Mesendoderm (in vitro differentiated cells): Measurements from ENCODE around the gene UTS2B.

ENCODE experiments used
- DNase-seq: peaks from one replicate; pipeline ENCODE4 v3.0.0; 2013
- H2AK5ac ChIP-seq: 2 replicates; pipeline ENCODE4 v1.6.1; 2013; ENCODE audit warnings: low read length, inconsistent platforms
- H2BK120ac ChIP-seq: 2 replicates; pipeline ENCODE4 v1.6.1; 2013; ENCODE audit warnings: low read depth, mild to moderate bottlenecking, low read length, moderate library complexity, mixed read lengths
- H2BK15ac ChIP-seq: replicated peaks from 2 replicates; pipeline ENCODE4 v1.6.1; 2013; ENCODE audit warnings: low read depth, mild to moderate bottlenecking, moderate library complexity
- H2BK5ac ChIP-seq: 2 replicates; pipeline ENCODE4 v1.6.1; 2013; ENCODE audit warnings: low read length, inconsistent platforms
- H3K18ac ChIP-seq: 2 replicates; pipeline ENCODE4 v1.6.1; 2013; ENCODE audit warnings: mild to moderate bottlenecking, low read length, mixed read lengths
- H3K23ac ChIP-seq: one replicate; pipeline ENCODE4 v1.6.1; 2013; ENCODE audit warnings: low read length
- H3K27ac ChIP-seq: 2 replicates; pipeline ENCODE4 v1.5.1; 2013; ENCODE audit warnings: low read depth, mild to moderate bottlenecking, inconsistent platforms, low read length, moderate library complexity
- H3K27me3 ChIP-seq: 2 replicates; pipeline ENCODE4 v1.6.1; 2013; ENCODE audit warnings: low read length, control low read depth, mild to moderate bottlenecking, inconsistent platforms; ENCODE audit not compliant: insufficient read depth, poor library complexity
- H3K36me3 ChIP-seq: 2 replicates; pipeline ENCODE4 v1.6.1; 2013; ENCODE audit warnings: low read length, inconsistent platforms; ENCODE audit not compliant: control insufficient read depth, insufficient read depth
- H3K4ac ChIP-seq: one replicate; pipeline ENCODE4 v1.6.1; 2013; ENCODE audit warnings: low read depth, mild to moderate bottlenecking, low read length, moderate library complexity
- H3K4me1 ChIP-seq: 2 replicates; pipeline ENCODE4 v1.6.1; 2013; ENCODE audit warnings: low read depth, low read length, inconsistent platforms; ENCODE audit not compliant: control insufficient read depth
- H3K4me2 ChIP-seq: 2 replicates; pipeline ENCODE4 v1.6.1; 2013; ENCODE audit warnings: low read length
- H3K4me3 ChIP-seq: 2 replicates; pipeline ENCODE4 v1.5.1; 2013; ENCODE audit warnings: mild to moderate bottlenecking, low read length
- H3K56ac ChIP-seq: one replicate; pipeline ENCODE4 v1.6.1; 2013; ENCODE audit warnings: low read length
- H3K79me1 ChIP-seq: 2 replicates; pipeline ENCODE4 v1.6.1; 2013; ENCODE audit warnings: low read length, inconsistent platforms
- H3K79me2 ChIP-seq: 2 replicates; pipeline ENCODE4 v1.6.1; 2013; ENCODE audit warnings: mild to moderate bottlenecking, low read length; ENCODE audit not compliant: control insufficient read depth, insufficient read depth
- H3K9ac ChIP-seq: 2 replicates; pipeline ENCODE4 v1.6.1; 2013; ENCODE audit warnings: low read length, inconsistent platforms
- H4K5ac ChIP-seq: one replicate; pipeline ENCODE4 v1.6.1; 2013; ENCODE audit warnings: low read length
- H4K8ac ChIP-seq: one replicate; pipeline ENCODE4 v1.6.1; 2013; ENCODE audit warnings: low read depth, mild to moderate bottlenecking, control low read depth, low read length, moderate library complexity
- WGBS: extraction: QIAGEN DNeasy Blood & Tissue Kit; methylation state at CpG from one replicate; pipeline ENCODE4 v1.1.7; 2013; ENCODE audit warnings: low lambda C conversion rate, missing lambda C conversion rate; ENCODE audit not compliant: insufficient coverage; ENCODE audit errors: extremely low coverage; 5-methylcytosine and 5-hydroxymethylcytosine counted together

The UTS2B gene

DNA sequence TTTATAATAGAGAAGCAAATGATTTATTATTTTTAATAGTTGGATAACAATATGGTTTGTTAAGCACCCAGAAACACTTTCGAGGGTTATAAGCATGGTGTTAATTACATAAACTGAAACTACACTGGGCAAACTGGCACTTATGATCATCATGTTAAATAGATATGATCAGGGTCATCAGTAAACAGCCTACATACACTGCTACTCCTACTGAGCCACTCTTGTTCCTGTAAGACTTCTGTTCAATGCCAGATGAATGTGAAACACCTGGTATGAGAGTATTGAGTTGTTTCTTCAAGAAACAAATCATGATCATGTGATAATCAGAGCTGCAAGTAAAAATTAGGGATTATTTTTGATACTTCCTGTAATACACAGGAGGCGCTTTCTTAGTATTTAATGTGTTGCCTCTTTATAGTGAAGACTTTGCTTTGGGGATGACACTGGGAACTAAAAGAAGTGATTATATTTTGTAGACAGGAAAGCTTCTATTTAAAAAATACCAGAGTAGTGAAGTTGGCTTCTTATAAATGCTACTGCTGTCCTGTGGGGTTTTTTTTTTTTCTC, 32.3 kb upstream of the UTS2B start:
- Histone ChIP-seq H3K23ac (no peak overlapping the region), H2BK5ac (no peak overlapping the region), H3K79me2 (no peaks in the 10 kb centered on the region), H3K56ac (no peak overlapping the region), H2AK5ac (no peak overlapping the region), H3K9ac (no peak overlapping the region), H3K4me2 (no peak overlapping the region), H2BK15ac (no peak overlapping the region), H3K4me3 (no peak overlapping the region), H3K18ac (no peak overlapping the region), H2BK120ac (no peak overlapping the region), H3K4me1 (peaks cover 1% of the 10 kb centered on the region), H3K4ac (no peak overlapping the region), H3K27me3 (no peaks in the 10 kb centered on the region), H3K79me1 (no peaks in the 10 kb centered on the region), H3K27ac (no peak overlapping the region), H4K5ac (no peak overlapping the region), H3K36me3 (no peaks in the 10 kb centered on the region), H4K8ac (no peak overlapping the region)
- no peak for DNase-seq
- no CpG with 5 or more reads among the region's 2 CpGs for WGBS

DNA sequence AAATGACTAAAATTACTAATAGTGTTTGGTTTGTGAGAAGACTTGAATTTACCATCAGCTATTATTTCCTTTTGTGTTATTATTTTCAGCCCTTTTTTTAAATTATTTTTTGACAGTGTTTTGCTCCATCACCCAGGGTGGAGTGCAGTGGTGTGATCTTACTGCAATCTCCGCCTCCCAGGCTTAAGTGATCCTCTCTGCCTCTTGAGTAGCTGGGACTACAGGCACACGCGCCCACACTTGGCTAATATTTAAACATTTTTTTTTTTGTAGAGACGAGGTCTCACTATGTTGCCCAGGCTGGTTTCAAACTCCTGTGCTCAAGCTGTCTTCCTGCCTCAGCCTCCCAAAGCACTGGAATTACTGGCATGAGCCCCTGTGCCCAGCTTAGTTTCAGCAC, 31.7 kb upstream of the UTS2B start:
- no peaks in the 10 kb centered on the region for H3K79me2 ChIP-seq
- H3K4me2 ChIP-seq: no peak overlapping the region
- no peak overlapping the region for H3K9ac ChIP-seq
- H3K56ac ChIP-seq: no peak overlapping the region
- no peak overlapping the region for H2AK5ac ChIP-seq
- H3K4me1 ChIP-seq: peaks cover 4% of the 10 kb centered on the region
- no peak overlapping the region for H3K23ac ChIP-seq
- no peak overlapping the region for H4K8ac ChIP-seq
- H4K5ac ChIP-seq: no peak overlapping the region
- H2BK15ac ChIP-seq: no peak overlapping the region
- no peak overlapping the region for H3K4me3 ChIP-seq
- no peak overlapping the region for H3K27ac ChIP-seq
- H3K36me3 ChIP-seq: no peaks in the 10 kb centered on the region
- no peak overlapping the region for H3K18ac ChIP-seq
- no CpG with 5 or more reads among the region's 4 CpGs for WGBS
- H2BK120ac ChIP-seq: no peak overlapping the region
- no peak overlapping the region for H3K4ac ChIP-seq
- no peak overlapping the region for H2BK5ac ChIP-seq
- no peaks in the 10 kb centered on the region for H3K27me3 ChIP-seq
- no peak for DNase-seq
- no peaks in the 10 kb centered on the region for H3K79me1 ChIP-seq

DNA sequence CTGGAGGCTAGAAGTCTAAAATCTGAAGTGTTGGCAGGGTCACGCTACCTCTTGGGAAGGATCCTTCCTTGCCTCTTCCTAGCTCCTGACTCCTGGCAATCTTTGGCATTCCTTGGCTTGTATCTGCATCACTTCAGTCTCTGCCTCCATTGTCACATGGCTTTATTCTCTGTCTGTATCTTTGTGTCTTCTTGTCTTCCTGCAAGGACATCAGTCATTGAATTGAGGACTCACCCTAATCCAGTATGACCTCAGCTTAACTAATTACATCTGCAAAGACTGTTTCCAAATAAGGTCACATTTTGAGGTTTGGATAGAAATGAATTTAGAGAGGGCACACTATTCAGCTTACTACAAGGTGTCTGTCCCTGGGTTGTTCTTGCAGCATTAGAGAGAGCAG, 31.1 kb upstream of the UTS2B start:
- Histone ChIP-seq H2BK15ac (no peak overlapping the region), H3K36me3 (no peaks in the 10 kb centered on the region), H3K56ac (peak overlapping the region; percentile 12), H2BK5ac (no peak overlapping the region), H3K23ac (no peak overlapping the region), H3K4me2 (no peak overlapping the region), H3K18ac (no peak overlapping the region), H2AK5ac (no peak overlapping the region), H4K5ac (no peak overlapping the region), H4K8ac (no peak overlapping the region), H3K9ac (no peak overlapping the region), H3K27me3 (no peaks in the 10 kb centered on the region), H3K4me3 (no peak overlapping the region), H3K79me2 (no peaks in the 10 kb centered on the region), H3K79me1 (no peaks in the 10 kb centered on the region), H2BK120ac (no peak overlapping the region), H3K4ac (no peak overlapping the region), H3K27ac (no peak overlapping the region), H3K4me1 (peaks cover 8% of the 10 kb centered on the region)
- WGBS: no CpG with 5 or more reads among the region's 1 CpG
- DNase-seq: peak; percentile 46

DNA sequence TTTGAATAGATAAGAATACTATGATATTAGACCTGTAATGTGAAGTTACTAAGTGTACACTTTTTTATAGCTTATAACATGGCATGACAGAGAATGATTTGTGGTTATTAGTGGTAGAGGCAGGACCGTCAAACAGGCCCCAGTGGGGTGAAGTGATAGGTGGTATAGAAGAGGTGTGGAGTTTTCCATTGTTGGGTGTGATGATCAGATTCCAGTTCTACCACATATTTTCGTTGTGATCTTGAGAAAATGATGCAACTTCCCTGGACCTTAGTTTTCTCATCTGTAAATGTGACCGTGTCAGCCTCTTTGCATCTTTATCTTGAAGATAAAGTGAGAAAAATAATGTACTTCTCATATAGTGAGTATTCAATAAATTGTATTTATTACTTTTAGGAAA, 30.3 kb upstream of the UTS2B start:
- H2BK5ac ChIP-seq: no peak overlapping the region
- H3K36me3 ChIP-seq: no peaks in the 10 kb centered on the region

DNA sequence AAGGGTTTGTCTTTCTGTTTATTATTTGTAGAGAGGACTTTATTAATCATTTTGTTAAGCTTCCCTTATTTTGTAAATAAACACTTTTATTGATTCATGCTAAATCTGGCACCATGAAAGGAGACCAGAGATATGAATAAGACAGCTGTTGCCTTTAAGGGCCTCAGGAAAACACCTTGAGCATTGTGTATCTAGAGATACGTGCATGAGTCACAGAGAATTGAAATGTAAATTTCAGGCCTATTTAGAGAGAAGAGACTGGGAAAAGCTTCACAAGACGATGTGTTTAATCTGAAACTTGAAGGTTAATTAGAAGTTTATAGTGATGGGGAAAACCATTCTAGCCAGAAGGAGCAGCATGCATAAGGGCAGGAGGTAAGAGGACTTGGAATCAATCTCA, 28.6 kb upstream of the UTS2B start:
- H3K18ac ChIP-seq: no peak overlapping the region
- no peak overlapping the region for H2BK120ac ChIP-seq
- H3K4ac ChIP-seq: no peak overlapping the region
- no peak overlapping the region for H4K8ac ChIP-seq
- H3K79me1 ChIP-seq: peaks cover 1% of the 10 kb centered on the region
- no peak overlapping the region for H2BK5ac ChIP-seq
- H3K36me3 ChIP-seq: no peaks in the 10 kb centered on the region
- peaks cover 15% of the 10 kb centered on the region for H3K4me1 ChIP-seq
- no peak overlapping the region for H3K9ac ChIP-seq
- H2AK5ac ChIP-seq: no peak overlapping the region
- no peaks in the 10 kb centered on the region for H3K27me3 ChIP-seq
- peak; percentile 48 for DNase-seq
- no peak overlapping the region for H3K56ac ChIP-seq
- H3K27ac ChIP-seq: no peak overlapping the region
- no peak overlapping the region for H4K5ac ChIP-seq
- H2BK15ac ChIP-seq: no peak overlapping the region
- WGBS: no CpG with 5 or more reads among the region's 2 CpGs
- H3K4me2 ChIP-seq: no peak overlapping the region
- no peak overlapping the region for H3K23ac ChIP-seq
- H3K4me3 ChIP-seq: no peak overlapping the region
- H3K79me2 ChIP-seq: no peaks in the 10 kb centered on the region

More for the DNA sequence above, 30.3 kb upstream of the UTS2B start:
- H3K4me1 ChIP-seq: peaks cover 15% of the 10 kb centered on the region
- WGBS: no CpG with 5 or more reads among the region's 3 CpGs
- no peaks in the 10 kb centered on the region for H3K79me2 ChIP-seq
- H3K4ac ChIP-seq: no peak overlapping the region
- H2BK120ac ChIP-seq: no peak overlapping the region
- H3K23ac ChIP-seq: no peak overlapping the region
- no peak overlapping the region for H2AK5ac ChIP-seq
- no peak overlapping the region for H3K27ac ChIP-seq
- no peak overlapping the region for H3K9ac ChIP-seq
- no peak overlapping the region for H3K4me2 ChIP-seq
- H3K18ac ChIP-seq: no peak overlapping the region
- no peak for DNase-seq
- H3K79me1 ChIP-seq: peaks cover 1% of the 10 kb centered on the region
- H3K27me3 ChIP-seq: no peaks in the 10 kb centered on the region
- no peak overlapping the region for H2BK15ac ChIP-seq
- no peak overlapping the region for H4K5ac ChIP-seq
- H3K4me3 ChIP-seq: no peak overlapping the region
- H3K56ac ChIP-seq: no peak overlapping the region
- no peak overlapping the region for H4K8ac ChIP-seq

DNA sequence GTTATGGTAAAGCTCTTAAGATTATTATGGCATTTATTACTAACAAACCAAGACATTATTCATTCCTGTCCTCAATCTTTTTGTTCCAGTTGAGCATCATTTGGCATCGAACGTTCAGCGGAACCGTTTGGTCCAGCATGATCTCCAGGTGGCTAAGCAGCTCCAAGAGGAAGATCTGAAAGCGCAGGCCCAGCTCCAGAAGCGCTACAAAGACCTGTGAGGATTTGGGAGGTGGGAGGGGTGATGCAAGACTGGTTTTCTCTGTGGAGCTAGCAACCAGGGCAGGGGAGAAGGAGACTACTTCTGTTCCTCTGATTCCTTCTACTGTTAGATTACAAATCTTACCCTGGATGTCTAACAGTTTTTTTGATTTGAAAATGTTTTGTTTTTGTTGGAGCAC, 27.6 kb upstream of the UTS2B start:
- Histone ChIP-seq H3K9ac (no peak overlapping the region), H2BK120ac (peak overlapping the region; percentile 85), H3K4ac (no peak overlapping the region), H3K27ac (no peak overlapping the region), H2AK5ac (no peak overlapping the region), H3K23ac (no peak overlapping the region), H3K79me1 (peaks cover 1% of the 10 kb centered on the region), H2BK5ac (no peak overlapping the region), H2BK15ac (no peak overlapping the region), H3K56ac (no peak overlapping the region), H3K4me3 (no peak overlapping the region), H4K5ac (no peak overlapping the region), H4K8ac (no peak overlapping the region), H3K79me2 (no peaks in the 10 kb centered on the region), H3K4me1 (peaks cover 15% of the 10 kb centered on the region), H3K27me3 (no peaks in the 10 kb centered on the region), H3K4me2 (no peak overlapping the region), H3K18ac (no peak overlapping the region), H3K36me3 (no peaks in the 10 kb centered on the region)
- peak; percentile 74 for DNase-seq
- WGBS: no CpG with 5 or more reads among the region's 6 CpGs
